Middle frontal gyrus (tissue), 1 donor: Measurements from ENCODE around the gene MACROD2.

ENCODE experiments used
- DNase-seq: peaks from one replicate; pipeline ENCODE4 v3.0.0-alpha.2; 2015; ENCODE audit warnings: low spot score; ENCODE audit errors: extremely low spot score

The MACROD2 gene

GRCh38 chr20:15378151-15378550, 1382.8 kb downstream of the MACROD2 start:
- no peak for DNase-seq

- no peak for DNase-seq
Observed at GRCh38 chr20:15379681-15380296, 1384.5 kb downstream of the MACROD2 start.

GRCh38 chr20:15380770-15381169, 1385.5 kb downstream of the MACROD2 start:
- DNase-seq = no peak

GRCh38 chr20:15387228-15387627, 1391.9 kb downstream of the MACROD2 start:
- no peak for DNase-seq

GRCh38 chr20:15395457-15395856, 1400.1 kb downstream of the MACROD2 start:
- no peak for DNase-seq

- no peak for DNase-seq
Observed at GRCh38 chr20:15396026-15396425, 1400.7 kb downstream of the MACROD2 start.

- DNase-seq = no peak
Observed at GRCh38 chr20:15396900-15397299, 1401.6 kb downstream of the MACROD2 start.

GRCh38 chr20:15399781-15400180, 1404.5 kb downstream of the MACROD2 start:
- no peak for DNase-seq

GRCh38 chr20:15406072-15406471, 1410.8 kb downstream of the MACROD2 start:
- DNase-seq = no peak

GRCh38 chr20:15411781-15412180, 1416.5 kb downstream of the MACROD2 start:
- DNase-seq = no peak

GRCh38 chr20:15415908-15416307, 1420.6 kb downstream of the MACROD2 start:
- no peak for DNase-seq

- no peak for DNase-seq
Observed at GRCh38 chr20:15419856-15420255, 1424.5 kb downstream of the MACROD2 start.

- no peak for DNase-seq
Observed at GRCh38 chr20:15422966-15423365, 1427.7 kb downstream of the MACROD2 start.

GRCh38 chr20:15439551-15439950, 1444.2 kb downstream of the MACROD2 start:
- DNase-seq = no peak

GRCh38 chr20:15440049-15440820, 1444.9 kb downstream of the MACROD2 start:
- no peak for DNase-seq

GRCh38 chr20:15445056-15445840, 1449.9 kb downstream of the MACROD2 start:
- DNase-seq = no peak

GRCh38 chr20:15446373-15446772, 1451.1 kb downstream of the MACROD2 start:
- DNase-seq = no peak

- DNase-seq = no peak
Observed at GRCh38 chr20:15447549-15447948, 1452.2 kb downstream of the MACROD2 start.

- DNase-seq = no peak
Observed at GRCh38 chr20:15449061-15449460, 1453.7 kb downstream of the MACROD2 start.

- DNase-seq = no peak
Observed at GRCh38 chr20:15451241-15451640, 1455.9 kb downstream of the MACROD2 start.

GRCh38 chr20:15455279-15455678, 1460.0 kb downstream of the MACROD2 start:
- no peak for DNase-seq

GRCh38 chr20:15461938-15462337, 1466.6 kb downstream of the MACROD2 start:
- DNase-seq = no peak
